Stimulated activated CD4-positive, alpha-beta T cell treated with anti-CD3 and anti-CD28 coated beads, Interleukin-1b, Interleukin-23, amount 100 ng/mL, for 24 hours (primary cell): ENCODE measurements around the gene UNC5A.

Source experiments
- DNase-seq, 4 experiments: peaks; one replicate each; pipeline ENCODE4 v3.0.0-alpha.2; 2020; ENCODE audit warnings: low read depth in 4 of 4, low spot score in 1 of 4

UNC5A gene

DNA sequence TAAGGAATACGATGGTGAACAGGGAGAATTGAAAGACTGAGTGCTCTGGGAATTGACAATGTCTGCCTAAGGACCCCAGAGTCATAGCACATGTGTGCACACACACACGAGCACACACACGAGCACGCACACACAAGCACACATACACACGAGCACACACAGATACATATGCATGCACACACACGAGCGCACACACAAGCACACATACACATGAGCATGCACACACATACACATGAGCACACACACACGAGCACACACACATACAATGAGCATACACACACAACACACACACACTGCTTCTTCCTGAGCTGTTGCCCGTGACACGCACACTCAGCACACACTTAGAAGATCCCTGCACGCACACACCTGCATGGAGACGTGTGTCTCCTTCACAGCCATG is 10.9 kb upstream of the UNC5A start:
- DNase-seq = no peak

DNA sequence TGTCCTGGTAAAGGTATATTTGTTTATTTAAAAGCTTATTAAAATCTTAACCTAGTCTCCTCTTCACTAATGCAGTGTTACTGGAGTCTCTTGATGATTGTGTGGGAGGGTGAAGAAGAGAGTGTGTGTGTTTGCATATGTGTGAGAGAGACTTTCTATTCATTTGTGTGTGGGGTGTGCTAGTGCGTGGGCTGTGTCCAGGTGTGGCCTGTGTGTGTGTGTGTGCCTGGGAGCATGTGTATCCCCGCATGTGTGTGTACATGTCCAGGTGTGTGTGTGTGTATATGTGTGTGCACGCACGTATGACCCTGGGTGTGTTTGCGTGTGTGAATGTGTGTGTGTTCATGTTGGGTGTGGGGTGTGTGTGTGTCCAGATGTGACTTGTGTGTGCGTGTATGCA is 10.3 kb upstream of the UNC5A start:
- DNase-seq = no peak

DNA sequence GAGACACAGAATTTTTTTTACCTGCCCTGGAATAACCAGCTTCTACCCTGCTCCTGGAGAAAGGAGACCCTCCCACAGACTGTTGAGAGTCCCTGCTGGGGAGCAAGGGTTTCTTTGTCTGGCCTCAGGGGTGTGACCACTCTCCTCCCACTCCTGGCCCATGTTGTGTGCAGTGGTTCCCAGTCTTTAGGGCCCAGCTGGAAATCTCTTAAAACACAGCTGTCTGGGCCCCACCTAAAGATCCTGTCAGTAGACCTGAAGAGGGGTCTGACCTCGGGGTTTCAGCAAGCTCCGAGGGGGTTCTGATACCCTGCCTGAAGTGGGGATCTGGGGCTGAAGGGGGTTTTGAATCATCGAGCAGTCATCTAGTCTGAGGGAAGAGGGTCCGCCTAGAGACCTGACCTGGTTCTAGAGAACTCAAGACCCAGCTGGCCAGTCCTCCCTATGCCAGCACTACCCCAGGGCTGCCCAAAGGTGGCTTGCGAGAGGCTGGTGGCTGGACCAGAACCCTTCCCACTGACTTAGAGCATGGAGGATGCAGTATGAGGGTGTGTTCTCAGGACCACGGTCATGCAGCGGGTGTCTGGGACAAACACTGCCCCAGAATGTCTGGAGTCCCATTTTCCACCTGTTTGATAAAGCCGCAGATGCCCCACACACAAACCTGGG is 8.1 kb upstream of the UNC5A start:
- no peak for DNase-seq

DNA sequence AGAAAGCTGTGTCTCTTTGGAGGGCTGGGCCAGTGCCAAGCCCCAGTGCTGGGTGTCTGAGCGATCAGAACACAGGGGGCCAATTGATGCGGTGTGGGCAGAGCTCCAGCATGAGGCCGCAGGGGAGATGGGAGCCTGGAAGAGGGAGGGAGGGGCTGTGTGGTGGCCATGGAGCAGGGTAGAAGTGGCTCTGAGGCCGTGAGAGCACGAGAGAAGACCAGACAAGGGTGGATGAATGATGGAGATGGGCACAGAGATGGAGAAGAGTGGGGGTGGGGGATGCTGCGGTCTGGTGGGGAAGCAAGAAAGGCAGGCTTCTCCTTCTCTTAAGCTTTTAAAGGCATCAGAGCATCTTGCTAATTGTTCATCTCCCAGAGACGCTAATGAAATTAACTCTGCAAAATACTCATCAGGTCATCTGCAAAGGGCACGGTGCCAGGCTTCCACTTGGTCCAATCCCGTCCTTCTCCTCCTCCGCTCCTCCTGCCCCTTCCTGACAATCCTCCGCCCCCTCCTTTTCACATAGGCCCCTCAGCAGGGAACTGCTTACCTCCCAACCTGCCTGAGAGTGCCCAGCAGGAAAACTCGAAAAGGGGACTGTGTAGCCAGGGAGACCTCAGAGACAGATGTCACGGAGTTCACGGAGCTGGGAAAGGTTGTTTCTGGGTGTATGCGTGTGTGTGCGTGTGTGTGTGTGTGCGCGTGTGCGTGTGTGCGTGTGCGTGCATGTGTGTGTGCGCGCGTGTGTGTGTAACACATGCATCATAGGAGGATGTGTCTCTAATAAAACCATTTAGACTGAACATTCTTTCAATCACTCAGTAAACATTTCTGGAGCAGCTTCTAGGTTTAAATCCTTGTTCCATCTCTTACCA is 7.1 kb upstream of the UNC5A start:
- DNase-seq = no peak

- DNase-seq = no peak
Measured at GRCh38 chr5:176803943-176804498, 6.3 kb upstream of the UNC5A start.

- no peak for DNase-seq
Measured at GRCh38 chr5:176806137-176806536, 4.2 kb upstream of the UNC5A start.

- no peak for DNase-seq
Measured at GRCh38 chr5:176809544-176810080, 747 bp upstream of the UNC5A start.

GRCh38 chr5:176810687-176811501 is 535 bp downstream of the UNC5A start:
- no peak for DNase-seq

DNA sequence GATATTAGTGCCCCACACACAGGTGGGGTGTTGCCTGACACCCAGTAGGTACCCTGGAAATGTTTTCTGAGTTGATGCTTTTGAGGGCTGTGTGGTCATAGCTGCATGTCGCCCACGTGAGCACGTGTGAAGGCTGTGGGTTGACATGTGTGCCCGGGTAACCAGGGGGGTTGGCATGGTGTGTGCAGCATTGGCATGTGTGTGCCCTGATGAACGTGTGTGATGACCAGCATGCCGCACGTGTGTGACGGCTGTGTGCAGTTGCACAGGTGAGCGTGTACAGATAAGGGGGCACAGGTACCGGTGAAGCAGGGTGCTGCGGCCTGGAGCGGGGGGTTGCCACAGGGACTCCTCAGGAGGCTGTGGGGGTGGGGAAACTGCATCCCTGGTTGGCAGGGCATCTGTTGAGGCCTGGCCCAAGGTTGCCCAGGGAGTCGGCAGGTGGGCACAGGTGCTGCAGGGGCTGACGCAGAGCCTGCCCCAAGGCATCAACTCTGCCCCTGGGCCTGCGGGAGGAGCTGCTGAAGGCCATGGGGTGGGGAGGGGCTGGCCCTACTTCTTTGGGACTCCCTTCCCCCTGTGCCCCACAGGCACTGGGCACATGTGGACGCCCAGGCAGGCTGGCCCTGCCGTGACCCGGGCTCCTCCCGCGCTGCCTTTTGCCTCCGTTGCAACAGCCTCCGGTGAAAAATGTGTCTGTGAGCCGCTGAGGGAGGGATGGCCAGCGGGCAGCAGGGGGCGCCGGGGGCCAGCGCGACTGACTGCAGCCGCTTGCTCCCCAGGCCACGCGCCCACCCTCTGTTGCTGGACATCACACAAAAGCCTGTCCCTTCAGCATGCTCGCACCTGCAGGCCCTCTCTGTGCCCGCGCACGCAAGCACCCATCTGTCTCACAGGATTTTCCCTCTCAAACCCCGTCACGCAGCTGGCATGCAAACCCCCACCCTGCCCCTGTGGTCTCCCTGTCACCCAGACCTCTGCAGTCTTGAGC is 2.2 kb downstream of the UNC5A start:
- DNase-seq = no peak

- DNase-seq = no peak
Measured at GRCh38 chr5:176813587-176814312, 3.4 kb downstream of the UNC5A start.

DNA sequence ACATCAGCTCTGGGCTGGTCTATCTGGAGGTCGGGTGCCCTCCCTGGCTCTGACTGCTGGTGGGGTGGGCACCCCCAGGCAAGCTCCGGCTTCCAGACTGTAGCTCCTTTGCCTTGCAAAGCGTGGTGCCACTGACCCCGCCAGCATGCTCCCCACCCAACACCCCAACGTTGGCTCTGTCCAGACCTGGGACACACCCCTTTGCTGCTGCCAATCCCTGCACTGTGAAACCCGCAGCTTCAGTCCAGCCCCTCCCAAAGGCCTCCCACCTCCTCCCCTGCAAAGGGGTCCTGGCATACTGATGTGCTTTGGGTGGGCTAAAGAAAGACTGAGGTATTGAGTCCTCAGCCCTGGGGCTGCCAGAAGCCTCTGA is 3.9 kb downstream of the UNC5A start:
- no peak for DNase-seq

DNA sequence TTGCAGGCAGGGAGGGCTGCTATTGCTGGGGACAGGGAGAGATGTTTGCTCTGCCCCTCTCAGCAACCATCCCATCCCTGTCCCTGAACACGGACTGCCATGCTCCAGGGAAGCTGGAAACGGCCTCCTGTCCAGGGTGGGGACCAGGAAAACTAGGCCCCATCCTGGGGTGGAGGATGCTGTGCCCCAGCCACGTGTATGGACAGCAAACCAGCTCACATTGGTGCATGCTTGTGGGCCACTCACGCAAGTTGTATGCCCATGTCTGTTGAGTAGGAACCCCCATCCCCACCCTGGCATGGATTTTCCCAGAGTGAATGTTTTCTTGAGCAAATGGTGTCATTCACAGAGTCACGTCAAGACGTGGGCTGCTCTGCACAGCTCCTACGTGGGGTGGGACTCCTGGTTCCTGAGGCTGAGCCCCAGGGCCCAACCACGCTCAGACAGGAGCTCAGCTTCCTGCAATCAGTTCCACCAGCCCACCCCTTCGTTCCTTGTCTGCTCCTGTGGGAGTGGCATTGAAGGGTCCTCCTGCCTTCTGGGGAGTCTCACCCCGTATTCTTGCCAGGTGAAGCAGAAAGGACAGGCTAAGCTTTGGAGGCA is 4.6 kb downstream of the UNC5A start:
- no peak for DNase-seq

DNA sequence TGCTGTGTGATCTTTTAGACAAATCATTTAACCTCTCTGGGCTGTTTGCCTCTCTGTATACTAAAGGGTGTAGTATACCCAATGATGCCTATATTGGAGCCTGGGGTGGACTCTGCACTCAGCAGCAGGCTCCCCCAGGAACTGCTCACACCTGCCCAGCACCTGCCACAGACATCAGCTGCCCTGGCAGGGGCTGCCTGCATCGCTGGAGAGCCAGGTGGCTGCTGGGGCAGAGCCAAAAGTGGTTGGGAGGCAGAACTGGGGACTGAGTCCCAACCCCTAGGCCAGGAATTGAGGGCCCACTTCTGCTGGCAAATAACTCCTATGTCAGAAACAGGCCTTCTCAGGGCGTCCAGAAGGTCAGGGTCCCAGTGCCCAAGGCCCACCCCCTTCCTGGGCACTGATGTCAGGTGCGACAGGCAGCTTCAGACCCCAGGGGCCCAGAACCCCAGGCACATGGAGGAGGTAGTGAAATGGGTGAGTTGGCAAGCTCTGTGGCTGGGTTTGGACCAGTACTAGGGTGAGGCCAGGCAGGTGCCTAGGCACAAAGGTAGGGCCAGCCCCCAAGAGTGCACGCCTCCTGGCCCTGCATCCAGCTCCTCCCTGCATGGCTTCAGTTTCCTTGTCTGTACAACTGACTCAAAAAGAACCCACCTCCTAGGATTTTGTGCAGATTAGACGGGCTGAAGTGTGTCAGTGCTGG is 5.8 kb downstream of the UNC5A start:
- DNase-seq = no peak

- DNase-seq = no peak
Measured at GRCh38 chr5:176816791-176817347, 6.5 kb downstream of the UNC5A start.

GRCh38 chr5:176817369-176817840 is 7.0 kb downstream of the UNC5A start:
- DNase-seq = no peak

GRCh38 chr5:176817841-176818377 is 7.5 kb downstream of the UNC5A start:
- no peak for DNase-seq

DNA sequence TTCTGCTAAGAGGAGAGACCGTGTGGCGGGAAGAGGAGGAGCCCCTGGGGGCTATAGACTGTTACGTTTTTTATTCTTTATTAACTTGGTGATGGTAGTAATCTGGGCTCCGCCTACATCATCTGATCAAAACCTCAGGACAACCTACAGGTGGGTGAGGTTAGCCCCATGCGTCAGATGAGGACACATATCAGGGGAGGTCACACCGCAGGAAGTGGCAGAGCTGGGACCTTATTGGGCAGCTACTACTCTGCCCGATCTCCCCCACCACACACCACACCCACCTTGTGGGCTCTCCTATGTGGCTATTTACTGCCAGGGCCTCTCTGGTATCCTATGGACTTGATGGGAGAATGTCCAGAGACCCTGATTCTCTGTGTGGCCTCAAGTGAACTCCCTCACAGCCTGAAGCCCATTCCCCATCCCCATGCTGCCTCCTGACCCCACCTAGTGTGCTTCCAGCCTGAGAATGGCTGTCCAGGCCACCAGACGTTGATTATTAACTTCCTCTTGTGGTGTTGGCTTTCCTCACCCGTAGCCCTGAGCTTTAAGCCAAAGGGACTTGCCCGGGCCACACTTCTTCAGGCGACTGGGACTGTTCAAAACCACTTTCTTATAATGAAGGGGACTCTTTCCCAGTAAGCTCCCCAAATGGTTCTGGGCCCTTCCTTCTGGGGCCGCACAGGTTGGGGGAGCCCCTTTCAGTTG is 8.2 kb downstream of the UNC5A start:
- DNase-seq = no peak
